ENCODE data around the gene RSPH3. TPM values are rescaled to one million over a fixed set of nuclear protein-coding genes. Genes with fewer than 3 reads are reported as not detected.

RSPH3 gene
- total RNA-seq, 4 donors from 2014 or later, result 8.0 to 13.2 (median 11.2) TPM

- WGBS, 2 donors, result 72 to 73% methylated on average over 4 of the region's 4 CpGs
- TF ChIP-seq CTCF (IDR thresholded peaks at IDR 0.05) (no peak), POLR2A (IDR thresholded peaks at IDR 0.05) (no peak)
- H3K27me3 ChIP-seq, result no peaks in the 10 kb centered on the region
- peaks cover 0 to 18% (median 10%) of the 10 kb centered on the region in 3 donors for H3K9me3 ChIP-seq
- H3K4me1 ChIP-seq, result no peaks in the 10 kb centered on the region
- DNase-seq, result no peak
- no peak overlapping the region for H3K4me3 ChIP-seq
- no peaks in the 10 kb centered on the region for H3K36me3 ChIP-seq
- intact Hi-C loops (cut with DNase I), result no loop called here
- H3K27ac ChIP-seq, result no peak overlapping the region
These were observed 23.9 kb upstream of the RSPH3 start for GRCh38 chr6:159023893-159024292.

GRCh38 chr6:159020011-159020410 lies 20.0 kb upstream of the RSPH3 start:
- H3K27ac ChIP-seq, result no peak overlapping the region
- WGBS, 2 donors, result 72 to 98% methylated on average over 2 of the region's 2 CpGs

GRCh38 chr6:159017757-159018559 lies 18.0 kb upstream of the RSPH3 start:
- intact Hi-C loops (cut with DNase I), result loop anchor here (10.0 kb wide), 1 partner anchor 117 kb away; no protein-coding TSS in a partner anchor
- Histone ChIP-seq H3K4me3 (no peak overlapping the region), H3K9me3 (no peaks in the 10 kb centered on the region), H3K27ac (no peak overlapping the region), H3K4me1 (no peaks in the 10 kb centered on the region), H3K27me3 (no peaks in the 10 kb centered on the region), H3K36me3 (no peaks in the 10 kb centered on the region)
- 69 to 79% methylated on average over 3 of the region's 3 CpGs for WGBS, 2 donors
- no peak for DNase-seq
- TF ChIP-seq POLR2A (IDR thresholded peaks at IDR 0.05) (no peak), CTCF (IDR thresholded peaks at IDR 0.05) (no peak)

More at GRCh38 chr6:159020011-159020410, 20.0 kb upstream of the RSPH3 start:
- no peak for DNase-seq
- no peak for TF ChIP-seq CTCF (IDR thresholded peaks at IDR 0.05)
- no peak for TF ChIP-seq POLR2A (IDR thresholded peaks at IDR 0.05)
- intact Hi-C loops (cut with DNase I), result no loop called here
- Histone ChIP-seq H3K9me3 (peaks cover 0 to 7% (median 7%) of the 10 kb centered on the region in 3 donors), H3K27me3 (no peaks in the 10 kb centered on the region), H3K4me1 (no peaks in the 10 kb centered on the region), H3K36me3 (no peaks in the 10 kb centered on the region), H3K4me3 (no peak overlapping the region)

GRCh38 chr6:159014406-159014805 lies 14.4 kb upstream of the RSPH3 start:
- Histone ChIP-seq H3K36me3 (no peaks in the 10 kb centered on the region), H3K9me3 (no peaks in the 10 kb centered on the region), H3K4me3 (no peak overlapping the region), H3K27me3 (no peaks in the 10 kb centered on the region), H3K27ac (no peak overlapping the region), H3K4me1 (peaks cover 0 to 5% (median 3%) of the 10 kb centered on the region in 3 donors)
- intact Hi-C loops (cut with DNase I), result loop anchor here (5.0 to 10.0 kb wide), 2 partner anchors 93 to 120 kb away; no protein-coding TSS in a partner anchor
- TF ChIP-seq CTCF (IDR thresholded peaks at IDR 0.05) (no peak), POLR2A (IDR thresholded peaks at IDR 0.05) (no peak)
- DNase-seq, result no peak

- intact Hi-C loops (cut with DNase I), result loop anchor here (5.0 to 10.0 kb wide), 2 partner anchors 94 to 122 kb away; no protein-coding TSS in a partner anchor
- no peaks in the 10 kb centered on the region for H3K27me3 ChIP-seq
- H3K9me3 ChIP-seq, result no peaks in the 10 kb centered on the region
- no peak for DNase-seq
- TF ChIP-seq CTCF (IDR thresholded peaks at IDR 0.05), result no peak
- TF ChIP-seq POLR2A (IDR thresholded peaks at IDR 0.05), result no peak
- peaks cover 0 to 14% (median 3%) of the 10 kb centered on the region in 3 donors for H3K4me1 ChIP-seq
- no peaks in the 10 kb centered on the region for H3K36me3 ChIP-seq
- no peak overlapping the region for H3K27ac ChIP-seq
- WGBS, 2 donors, result 46 to 56% methylated on average over 5 of the region's 5 CpGs
- H3K4me3 ChIP-seq, result no peak overlapping the region
These were observed 13.2 kb upstream of the RSPH3 start for GRCh38 chr6:159013229-159013628.
